CD4-positive, alpha-beta T cell treated with Interleukin-15 for 4 hours (primary cell): Measurements from ENCODE around the gene ELN.
"Not testable (repeated sequence)": the region's sequence is repeated elsewhere in the genome, so short reads cannot be mapped to it uniquely, and the experiment has no call there.

Source experiments
- DNase-seq: peaks from one replicate; pipeline ENCODE4 v3.0.0-alpha.2; 2020; ENCODE audit warnings: low spot score

ELN gene

DNA sequence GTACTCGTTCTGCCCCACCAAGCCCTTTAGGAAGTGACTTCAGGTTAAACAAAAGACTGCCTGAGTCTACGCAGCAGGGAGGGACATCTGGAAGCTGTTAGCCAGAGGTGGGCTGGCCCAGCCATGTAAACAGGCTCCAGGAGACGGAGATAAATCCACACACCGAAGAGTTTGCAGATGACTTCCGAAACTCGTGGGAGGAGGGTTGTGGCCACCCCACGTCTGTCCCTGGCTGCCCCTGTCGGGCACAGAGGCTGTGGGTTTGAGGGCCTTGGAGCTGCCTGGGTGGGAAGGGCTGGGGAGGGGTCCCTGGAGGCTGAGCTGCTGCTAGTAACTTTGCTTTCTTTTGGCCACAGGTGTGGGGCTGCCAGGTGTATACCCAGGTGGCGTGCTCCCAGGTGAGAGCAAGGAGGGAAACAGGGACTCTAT is 15.6 kb downstream of the ELN start:
- no peak for DNase-seq

GRCh38 chr7:74044366-74045350 is 16.7 kb downstream of the ELN start:
- DNase-seq = no peak

DNA sequence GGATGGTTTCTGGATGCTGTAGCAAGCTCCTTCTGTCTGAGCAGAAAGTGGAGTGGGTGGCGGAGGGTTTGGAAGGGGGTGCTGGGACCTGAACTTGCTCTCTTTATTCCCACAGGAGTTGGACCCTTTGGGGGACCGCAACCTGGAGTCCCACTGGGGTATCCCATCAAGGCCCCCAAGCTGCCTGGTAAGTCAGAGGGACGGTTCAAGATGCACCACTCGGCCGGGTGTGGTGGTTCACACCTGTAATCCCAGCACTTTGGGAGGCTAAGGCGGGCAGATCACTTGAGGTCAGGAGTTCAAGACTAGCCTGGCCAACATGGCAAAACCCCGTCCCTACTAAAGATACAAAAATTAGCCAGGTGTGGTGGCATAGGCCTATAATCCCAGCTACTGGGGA is 18.6 kb downstream of the ELN start:
- not testable (repeated sequence) for DNase-seq

GRCh38 chr7:74047804-74048380 is 19.9 kb downstream of the ELN start:
- no peak for DNase-seq

GRCh38 chr7:74048999-74049599 is 21.1 kb downstream of the ELN start:
- DNase-seq = no peak

GRCh38 chr7:74049997-74050798 is 22.2 kb downstream of the ELN start:
- DNase-seq = no peak

- DNase-seq = no peak
These were observed 23.2 kb downstream of the ELN start for GRCh38 chr7:74051193-74051592.

GRCh38 chr7:74051629-74052410 is 23.8 kb downstream of the ELN start:
- no peak for DNase-seq

DNA sequence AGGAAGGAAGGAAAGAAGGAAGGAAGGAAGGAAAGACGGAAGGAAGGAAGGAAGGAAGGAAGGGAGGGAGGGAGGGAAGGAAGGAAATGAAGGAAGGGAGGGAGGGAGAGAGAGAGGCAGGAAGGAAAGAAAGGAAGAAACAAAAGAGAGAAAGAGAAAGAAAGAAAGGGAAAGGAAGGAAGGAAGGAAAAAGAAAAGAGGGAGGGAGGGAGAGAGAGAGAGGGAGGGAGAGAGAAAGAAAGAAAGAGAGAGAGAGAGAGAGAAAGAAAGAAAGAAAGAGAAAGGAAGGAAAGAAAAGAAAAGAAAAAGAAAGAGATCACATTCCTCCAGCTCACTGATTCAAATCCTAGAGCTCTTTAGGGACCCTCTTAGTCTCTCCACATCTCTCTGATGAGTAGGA is 24.7 kb downstream of the ELN start:
- no peak for DNase-seq

DNA sequence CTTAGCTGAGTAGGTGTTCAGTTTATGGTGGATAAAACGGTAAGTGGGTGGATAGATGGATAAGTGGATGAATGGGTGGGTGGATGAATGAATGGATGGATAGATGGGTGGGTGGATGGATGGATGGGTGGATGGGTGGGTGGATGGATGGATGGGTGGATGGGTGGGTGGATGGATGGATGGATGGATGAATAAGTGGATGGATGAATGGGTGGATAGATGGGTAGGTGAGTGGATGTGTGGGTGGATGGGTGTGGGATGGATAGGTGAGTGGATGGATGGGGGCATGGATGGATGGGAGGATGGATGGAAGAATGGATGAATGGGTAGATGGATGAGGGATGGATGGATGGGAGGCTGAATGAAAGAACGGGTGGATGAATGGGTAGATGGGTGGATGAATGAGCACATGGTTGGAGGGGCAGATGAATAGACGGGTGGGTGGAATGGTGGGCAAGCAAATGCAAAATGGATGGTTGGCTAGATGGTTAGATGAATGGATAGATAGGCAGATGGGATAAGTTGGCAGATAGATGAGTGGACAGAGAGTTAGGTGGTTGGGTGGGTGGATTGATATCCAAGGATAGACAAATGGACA is 25.7 kb downstream of the ELN start:
- DNase-seq = no peak

GRCh38 chr7:74056096-74056915 is 28.3 kb downstream of the ELN start:
- DNase-seq = no peak

GRCh38 chr7:74057216-74057925 is 29.4 kb downstream of the ELN start:
- no peak for DNase-seq

GRCh38 chr7:74057987-74058386 is 30.0 kb downstream of the ELN start:
- DNase-seq = no peak

DNA sequence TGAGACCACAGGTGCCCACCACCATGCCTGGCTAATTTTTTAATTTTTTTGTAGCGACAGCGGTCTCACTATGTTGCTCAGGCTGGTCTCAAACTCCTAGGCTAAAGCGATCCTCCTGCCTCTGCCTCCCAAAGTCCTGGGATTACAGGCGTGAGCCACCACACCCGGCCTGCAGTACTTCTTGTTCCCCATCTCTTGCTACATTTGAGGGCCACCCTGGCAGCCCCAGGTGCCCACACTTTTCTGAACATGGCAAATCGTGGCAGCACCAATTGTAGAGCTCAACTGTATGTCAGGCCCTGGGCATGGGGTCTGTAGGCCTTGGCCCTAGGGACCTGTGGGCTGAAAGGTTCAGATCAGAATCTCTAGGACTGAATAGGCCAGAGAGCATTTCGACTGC is 30.5 kb downstream of the ELN start:
- no peak for DNase-seq

GRCh38 chr7:74059037-74059436 is 31.1 kb downstream of the ELN start:
- DNase-seq = no peak

GRCh38 chr7:74059681-74060588 is 32.0 kb downstream of the ELN start:
- no peak for DNase-seq

GRCh38 chr7:74061840-74062539 is 34.0 kb downstream of the ELN start:
- DNase-seq = peak; percentile 82

- no peak for DNase-seq
These were observed 35.3 kb downstream of the ELN start for GRCh38 chr7:74063223-74063641.
